GM18511 (cell line): ENCODE results near the gene MAGEA4.

Source experiments
- ATAC-seq: cut with Tn5 transposase; IDR thresholded peaks from one replicate; pipeline ENCODE4 v1.9.1; 2021; ENCODE audit warnings: mild to moderate bottlenecking, moderate library complexity; ENCODE audit not compliant: unreplicated experiment

MAGEA4 gene

GRCh38 chrX:151922692-151923091 lies 10.0 kb downstream of the MAGEA4 start:
- no peak for ATAC-seq

GRCh38 chrX:151923648-151924047 lies 11.0 kb downstream of the MAGEA4 start:
- ATAC-seq: no peak

GRCh38 chrX:151929126-151929525 lies 16.4 kb downstream of the MAGEA4 start:
- no peak for ATAC-seq

GRCh38 chrX:151935358-151935757 lies 22.7 kb downstream of the MAGEA4 start:
- ATAC-seq: no peak

GRCh38 chrX:151938172-151938571 lies 25.5 kb downstream of the MAGEA4 start:
- no peak for ATAC-seq

GRCh38 chrX:151954730-151955129 lies 42.0 kb downstream of the MAGEA4 start:
- ATAC-seq: no peak

- ATAC-seq: no peak
Observed at GRCh38 chrX:151958101-151958500, 45.4 kb downstream of the MAGEA4 start.

- ATAC-seq: no peak
Observed at GRCh38 chrX:151962034-151962433, 49.3 kb downstream of the MAGEA4 start.

GRCh38 chrX:151966236-151966635 lies 53.5 kb downstream of the MAGEA4 start:
- no peak for ATAC-seq

GRCh38 chrX:151970027-151970426 lies 57.3 kb downstream of the MAGEA4 start:
- ATAC-seq: no peak

GRCh38 chrX:151970661-151971060 lies 58.0 kb downstream of the MAGEA4 start:
- no peak for ATAC-seq

GRCh38 chrX:151973060-151973661 lies 60.5 kb downstream of the MAGEA4 start:
- no peak for ATAC-seq

GRCh38 chrX:151973851-151974335 lies 61.2 kb downstream of the MAGEA4 start:
- ATAC-seq: no peak
